Measurements from ENCODE around the gene SLC20A1.
"Not testable (repeated sequence)": the region's sequence is repeated elsewhere in the genome, so short reads cannot be mapped to it uniquely, and the experiment has no call there.

SLC20A1 gene

GRCh38 chr2:112645310-112646101 lies at the start of gene SLC20A1:
Gene SLC20A1, plus strand, starts transcription at chr2:112645939. Its CDS starts 890 bp downstream, at chr2:112646829.
- DNase-seq (ENCODE audit: low read depth) = peak; percentile 98

- no peak for DNase-seq (ENCODE audit: low read depth)
Measured at GRCh38 chr2:112597537-112598322, 48.0 kb upstream of the SLC20A1 start.

- no peak for DNase-seq (ENCODE audit: low read depth)
Measured at GRCh38 chr2:112600634-112601033, 45.1 kb upstream of the SLC20A1 start.

GRCh38 chr2:112601754-112602153 lies 44.0 kb upstream of the SLC20A1 start:
- DNase-seq (ENCODE audit: low read depth) = no peak

- DNase-seq (ENCODE audit: low read depth) = no peak
Measured at GRCh38 chr2:112602917-112603316, 42.8 kb upstream of the SLC20A1 start.

GRCh38 chr2:112603731-112604130 lies 42.0 kb upstream of the SLC20A1 start:
- no peak for DNase-seq (ENCODE audit: low read depth)

GRCh38 chr2:112604952-112605351 lies 40.8 kb upstream of the SLC20A1 start:
- DNase-seq (ENCODE audit: low read depth) = no peak

GRCh38 chr2:112605926-112606325 lies 39.8 kb upstream of the SLC20A1 start:
- DNase-seq (ENCODE audit: low read depth) = no peak

GRCh38 chr2:112606547-112606946 lies 39.2 kb upstream of the SLC20A1 start:
- DNase-seq (ENCODE audit: low read depth) = no peak

GRCh38 chr2:112607680-112608438 lies 37.9 kb upstream of the SLC20A1 start:
- no peak for DNase-seq (ENCODE audit: low read depth)

- not testable (repeated sequence) for DNase-seq (ENCODE audit: low read depth)
Measured at GRCh38 chr2:112609320-112609719, 36.4 kb upstream of the SLC20A1 start.

GRCh38 chr2:112612283-112612682 lies 33.5 kb upstream of the SLC20A1 start:
- DNase-seq (ENCODE audit: low read depth) = not testable (repeated sequence)

- DNase-seq (ENCODE audit: low read depth) = no peak
Measured at GRCh38 chr2:112614201-112614840, 31.4 kb upstream of the SLC20A1 start.

GRCh38 chr2:112615051-112615450 lies 30.7 kb upstream of the SLC20A1 start:
- no peak for DNase-seq (ENCODE audit: low read depth)

- DNase-seq (ENCODE audit: low read depth) = not testable (repeated sequence)
Measured at GRCh38 chr2:112615798-112616197, 29.9 kb upstream of the SLC20A1 start.

- no peak for DNase-seq (ENCODE audit: low read depth)
Measured at GRCh38 chr2:112618383-112618782, 27.4 kb upstream of the SLC20A1 start.

- no peak for DNase-seq (ENCODE audit: low read depth)
Measured at GRCh38 chr2:112621790-112622527, 23.8 kb upstream of the SLC20A1 start.

GRCh38 chr2:112622528-112622849 lies 23.2 kb upstream of the SLC20A1 start:
- DNase-seq (ENCODE audit: low read depth) = no peak

- DNase-seq (ENCODE audit: low read depth) = peak; percentile 68
Measured at GRCh38 chr2:112623913-112624777, 21.6 kb upstream of the SLC20A1 start.

- DNase-seq (ENCODE audit: low read depth) = no peak
Measured at GRCh38 chr2:112625474-112626114, 20.1 kb upstream of the SLC20A1 start.
